GM18502 (cell line): ENCODE measurements around the gene UBAP2.
A peak's percentile ranks its signal among the peaks of the same experiment; 100 is the strongest.

Source experiments
- ATAC-seq: cut with Tn5 transposase; IDR thresholded peaks from one replicate; pipeline ENCODE4 v1.9.1; 2021; ENCODE audit warnings: mild to moderate bottlenecking; ENCODE audit not compliant: unreplicated experiment, poor library complexity

Gene UBAP2

GRCh38 chr9:33924978-33925797, 123.5 kb downstream of the UBAP2 start:
- no peak for ATAC-seq

- no peak for ATAC-seq
These were observed 124.5 kb downstream of the UBAP2 start for GRCh38 chr9:33923998-33924701.

GRCh38 chr9:33923079-33923478, 125.6 kb downstream of the UBAP2 start:
- no peak for ATAC-seq

GRCh38 chr9:33921967-33922895, 126.5 kb downstream of the UBAP2 start:
- ATAC-seq: peak; percentile 47

GRCh38 chr9:33919276-33919897, 129.3 kb downstream of the UBAP2 start:
- no peak for ATAC-seq

GRCh38 chr9:33917036-33917435, 131.7 kb downstream of the UBAP2 start:
- ATAC-seq: no peak

GRCh38 chr9:33914887-33915628, 133.6 kb downstream of the UBAP2 start:
- ATAC-seq: no peak

GRCh38 chr9:33913541-33913940, 135.1 kb downstream of the UBAP2 start:
- ATAC-seq: no peak

- no peak for ATAC-seq
These were observed 139.9 kb downstream of the UBAP2 start for GRCh38 chr9:33908749-33909148.

GRCh38 chr9:33908114-33908513, 140.6 kb downstream of the UBAP2 start:
- ATAC-seq: no peak

GRCh38 chr9:33907347-33907746, 141.3 kb downstream of the UBAP2 start:
- no peak for ATAC-seq

- ATAC-seq: no peak
These were observed 141.9 kb downstream of the UBAP2 start for GRCh38 chr9:33906769-33907168.

GRCh38 chr9:33905137-33905536, 143.6 kb downstream of the UBAP2 start:
- ATAC-seq: no peak

GRCh38 chr9:33903157-33903780, 145.4 kb downstream of the UBAP2 start:
- ATAC-seq: no peak

GRCh38 chr9:33894316-33894715, 154.4 kb downstream of the UBAP2 start:
- no peak for ATAC-seq

GRCh38 chr9:33893861-33894260, 154.8 kb downstream of the UBAP2 start:
- ATAC-seq: no peak

- no peak for ATAC-seq
These were observed 162.7 kb downstream of the UBAP2 start for GRCh38 chr9:33885948-33886347.

- no peak for ATAC-seq
These were observed 163.6 kb downstream of the UBAP2 start for GRCh38 chr9:33884856-33885701.
